Stimulated activated CD8-positive, alpha-beta memory T cell treated with anti-CD3 and anti-CD28 coated beads, Interleukin-4, amount 100 ng/mL, for 48 hours (primary cell): Measurements from ENCODE around the gene ARPC1A.
A peak's percentile ranks its signal among the peaks of the same experiment; 100 is the strongest.
"Not testable (repeated sequence)": the region's sequence is repeated elsewhere in the genome, so short reads cannot be mapped to it uniquely, and the experiment has no call there.

Source experiments
- DNase-seq: peaks from one replicate; pipeline ENCODE4 v3.0.0-alpha.2; 2020

ARPC1A gene

DNA sequence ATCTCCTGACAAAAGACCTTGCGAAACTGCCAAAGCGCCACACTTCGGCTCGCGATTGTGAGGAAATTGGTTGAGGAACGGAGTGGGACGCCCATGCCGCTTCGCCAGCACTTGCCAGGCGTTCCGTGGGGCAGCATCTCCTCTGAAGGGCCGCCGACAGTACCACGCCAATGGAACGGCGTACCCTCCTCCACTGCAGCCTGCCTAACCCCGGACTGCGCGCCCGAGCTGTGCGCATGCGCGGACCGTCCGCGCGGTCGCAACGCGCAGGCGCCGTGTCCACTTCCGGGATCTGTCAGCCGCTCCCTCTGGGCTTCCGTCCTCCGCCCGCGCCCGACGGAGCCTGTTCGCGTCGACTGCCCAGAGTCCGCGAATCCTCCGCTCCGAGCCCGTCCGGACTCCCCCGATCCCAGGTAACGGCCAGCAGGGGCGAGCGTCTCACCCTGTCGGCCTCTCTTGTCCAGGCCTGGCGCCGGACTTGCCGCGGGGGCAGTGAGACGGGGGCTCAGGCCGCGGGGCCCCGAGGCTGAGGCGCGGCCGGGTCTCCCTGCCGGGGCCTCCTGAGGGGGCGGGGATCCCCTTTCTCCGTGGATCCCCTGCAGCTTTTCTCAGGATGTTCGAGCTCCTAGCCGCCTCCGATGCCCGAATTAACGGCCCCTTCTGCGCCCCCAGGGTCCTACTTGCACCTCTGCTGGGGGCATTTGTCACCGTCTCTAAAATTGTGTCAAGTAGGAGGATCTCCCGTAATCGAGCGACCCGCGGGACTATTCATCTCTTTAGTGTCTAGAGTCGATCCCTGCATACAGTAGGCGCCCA, at the start of gene ARPC1A:
Gene ARPC1A, plus strand, starts transcription at position 307 of the 816 bp plus-strand sequence. CDS start 7,456 bp downstream, outside the sequence.
- DNase-seq: peak; percentile 94

DNA sequence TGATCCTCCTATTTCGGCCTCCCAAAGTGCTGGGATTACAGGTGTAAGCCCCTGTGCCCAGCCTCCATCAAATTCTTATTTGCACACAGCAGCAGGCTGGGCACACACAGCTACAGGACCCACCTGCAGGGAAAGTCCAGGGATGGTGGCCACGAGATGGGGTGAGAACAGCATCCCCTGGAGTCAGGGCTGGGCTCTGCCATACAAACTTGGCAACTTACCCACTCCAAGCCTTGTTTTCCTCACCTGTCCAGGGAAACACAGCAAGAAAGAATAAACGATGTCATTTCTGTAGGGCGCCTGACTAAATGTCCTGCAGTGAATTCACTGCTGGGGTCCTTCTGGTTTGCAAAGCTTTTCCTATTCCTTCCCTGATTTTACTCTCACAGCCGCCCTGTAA, 47.5 kb upstream of the ARPC1A start:
- no peak for DNase-seq

DNA sequence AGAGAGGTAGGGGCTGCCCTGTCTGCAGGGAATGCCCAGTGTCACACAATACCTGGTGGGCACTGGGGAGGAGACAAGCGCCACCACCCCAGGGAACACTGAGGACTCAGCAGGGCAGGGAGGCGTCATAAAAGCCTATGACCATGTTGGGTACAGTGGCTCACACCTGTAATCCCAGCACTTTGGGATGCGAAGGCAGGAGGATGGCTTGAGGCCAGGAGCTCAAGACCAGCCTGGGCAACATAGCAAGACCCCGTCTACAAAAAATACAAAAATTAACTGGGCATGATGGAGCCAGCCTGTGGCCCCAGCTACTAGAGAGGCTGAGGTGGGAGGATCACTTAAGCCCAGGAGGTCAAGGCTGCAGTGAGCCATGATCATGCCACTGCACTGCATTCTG, 41.5 kb upstream of the ARPC1A start:
- DNase-seq: not testable (repeated sequence)

DNA sequence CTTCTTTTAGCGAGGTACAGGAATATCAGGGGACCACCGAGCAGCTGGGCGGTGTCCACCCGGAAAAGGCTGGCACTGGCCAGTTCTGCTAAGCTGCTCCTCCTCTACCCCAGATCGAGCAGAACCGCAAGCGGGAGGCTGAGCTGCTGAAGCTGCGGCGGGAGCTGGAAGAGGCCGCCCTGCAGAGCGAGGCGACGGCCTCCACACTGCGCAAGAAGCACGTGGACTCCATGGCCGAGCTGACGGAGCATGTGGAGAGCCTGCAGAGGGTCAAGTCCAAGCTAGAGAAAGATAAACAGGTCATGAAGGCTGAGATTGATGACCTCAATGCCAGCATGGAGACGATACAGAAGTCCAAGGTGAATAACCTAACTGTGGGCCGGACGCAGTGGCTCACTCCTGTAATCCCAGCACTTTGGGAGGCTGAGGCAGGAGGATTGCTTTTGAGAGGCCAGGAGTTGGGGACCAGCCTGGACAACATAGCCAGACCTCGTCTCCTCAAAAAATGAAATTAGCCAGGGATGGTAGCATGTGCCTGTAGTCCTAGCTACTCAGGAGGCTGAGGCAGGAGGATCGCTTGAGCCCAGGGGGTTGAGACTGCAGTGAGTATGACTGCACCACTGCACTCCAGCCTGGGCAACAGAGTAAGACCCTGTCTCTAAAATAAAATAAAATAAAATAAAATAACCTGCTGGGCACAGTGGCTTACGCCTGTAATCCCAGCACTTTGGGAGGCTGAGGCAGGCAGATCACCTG, 37.7 kb upstream of the ARPC1A start:
- DNase-seq: no peak

DNA sequence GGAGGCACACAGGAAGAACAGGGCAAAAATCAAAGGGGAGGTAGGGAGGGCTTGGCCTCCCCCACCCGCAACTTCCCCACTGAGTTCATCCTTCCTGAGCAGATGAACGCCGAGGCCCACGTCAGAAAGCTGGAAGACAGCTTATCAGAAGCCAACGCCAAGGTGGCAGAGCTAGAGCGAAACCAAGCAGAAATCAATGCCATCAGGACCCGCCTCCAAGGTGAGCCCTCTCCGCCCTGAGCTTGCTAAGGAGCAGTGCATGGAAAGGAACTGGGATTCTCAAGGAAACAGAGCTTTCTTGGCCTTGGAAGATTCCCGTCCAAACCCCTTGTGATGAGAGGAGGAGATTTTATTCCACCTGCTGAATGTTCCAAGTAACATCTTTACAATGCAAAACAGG, 36.5 kb upstream of the ARPC1A start:
- no peak for DNase-seq

DNA sequence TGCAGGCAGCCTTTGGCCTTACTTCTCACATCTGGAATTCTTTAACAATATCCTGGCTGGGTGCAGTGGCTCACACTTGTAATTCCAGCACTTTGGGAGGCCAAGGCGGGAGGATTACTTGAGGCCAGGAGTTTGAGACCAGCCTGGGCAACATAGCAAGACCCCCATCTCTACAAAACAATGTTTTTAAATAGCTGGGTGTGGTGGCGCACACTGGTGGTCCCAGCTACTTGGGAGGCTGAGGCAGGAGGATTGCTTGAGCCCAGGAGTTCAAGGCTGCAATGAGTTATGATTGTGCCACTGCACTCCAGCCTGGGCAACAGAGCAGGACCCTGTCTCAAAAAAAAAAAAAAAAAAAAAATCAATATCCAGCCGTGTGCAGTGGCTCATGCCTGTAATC, 35.5 kb upstream of the ARPC1A start:
- not testable (repeated sequence) for DNase-seq

DNA sequence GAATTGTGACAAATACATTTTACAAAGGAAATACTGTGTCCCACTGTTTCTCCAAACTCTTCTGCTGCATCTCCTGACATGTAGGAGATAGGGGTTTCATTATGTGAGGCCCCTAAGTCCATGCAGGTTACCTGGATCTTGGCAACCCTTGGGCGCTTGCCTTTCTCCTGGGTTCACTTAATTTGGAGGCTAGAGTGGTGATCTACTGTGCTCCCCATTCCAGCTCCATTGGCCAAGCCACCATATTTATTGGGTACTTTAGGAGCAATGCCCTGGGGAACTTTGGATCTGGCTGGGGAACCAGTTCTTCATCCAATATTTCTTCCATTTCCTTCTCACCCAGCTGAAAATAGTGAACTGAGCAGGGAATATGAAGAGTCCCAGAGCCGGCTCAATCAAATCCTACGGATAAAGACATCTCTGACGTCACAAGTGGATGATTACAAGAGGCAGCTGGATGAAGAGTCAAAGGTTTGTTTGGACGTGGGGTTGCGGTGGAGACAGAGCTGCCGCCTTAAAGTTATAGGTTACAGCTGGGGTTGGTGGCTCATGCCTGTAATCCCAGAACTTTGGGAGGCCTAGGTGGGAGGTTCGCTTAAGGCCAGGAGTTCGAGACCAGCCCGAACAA, 34.6 kb upstream of the ARPC1A start:
- no peak for DNase-seq

DNA sequence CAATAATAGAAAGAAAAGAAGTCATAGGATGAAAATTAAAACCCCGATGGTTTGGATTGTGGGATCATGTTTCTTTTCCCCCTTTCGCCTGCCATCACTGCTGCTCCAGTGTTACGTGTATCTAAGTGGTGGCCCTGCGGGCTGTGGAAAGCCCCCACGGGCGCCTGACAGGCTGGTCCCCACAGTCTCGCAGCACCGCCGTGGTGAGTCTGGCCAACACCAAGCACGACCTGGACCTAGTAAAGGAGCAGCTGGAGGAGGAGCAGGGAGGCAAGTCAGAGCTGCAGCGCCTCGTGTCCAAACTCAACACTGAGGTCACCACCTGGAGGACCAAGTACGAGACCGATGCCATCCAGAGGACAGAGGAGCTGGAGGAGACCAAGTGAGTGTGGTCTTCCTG, 33.6 kb upstream of the ARPC1A start:
- no peak for DNase-seq

DNA sequence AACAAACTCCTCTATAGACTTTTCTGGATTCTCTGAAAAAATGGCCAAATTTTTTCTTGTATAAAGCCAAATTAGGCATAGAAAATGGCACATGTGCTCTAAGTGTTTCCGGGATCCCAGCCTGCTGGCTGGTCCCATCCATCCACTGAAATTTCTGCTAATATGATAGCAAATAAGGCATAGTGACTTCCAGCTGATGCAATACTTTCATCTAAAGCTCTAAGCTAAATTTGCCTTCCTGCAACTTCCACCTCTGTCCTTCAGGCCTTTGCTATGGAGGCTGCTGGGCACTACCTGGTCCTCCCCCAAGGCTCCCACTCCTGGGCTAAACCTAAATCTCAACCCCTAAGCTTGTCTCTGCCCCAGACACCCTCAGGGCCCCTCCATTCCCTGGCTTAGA, 32.5 kb upstream of the ARPC1A start:
- DNase-seq: no peak

DNA sequence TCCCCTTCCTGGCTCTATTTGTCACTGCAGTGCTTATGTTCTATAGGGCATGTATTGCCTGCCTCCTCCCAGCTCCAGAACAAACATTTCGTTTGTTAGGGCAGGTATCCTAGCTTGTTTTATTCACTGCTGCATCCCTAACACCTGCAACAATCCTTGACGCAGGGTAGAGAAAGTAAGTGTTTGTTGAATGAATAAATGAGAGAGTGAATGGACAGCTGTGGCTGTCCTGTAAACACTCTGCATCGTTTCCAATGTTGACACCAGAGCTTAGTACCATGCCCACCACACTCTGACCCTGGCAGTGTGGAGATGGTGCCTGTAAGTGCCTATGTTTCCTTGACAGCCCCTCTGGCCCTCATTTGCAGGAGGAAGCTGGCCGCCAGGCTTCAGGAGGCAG, 32.0 kb upstream of the ARPC1A start:
- no peak for DNase-seq

DNA sequence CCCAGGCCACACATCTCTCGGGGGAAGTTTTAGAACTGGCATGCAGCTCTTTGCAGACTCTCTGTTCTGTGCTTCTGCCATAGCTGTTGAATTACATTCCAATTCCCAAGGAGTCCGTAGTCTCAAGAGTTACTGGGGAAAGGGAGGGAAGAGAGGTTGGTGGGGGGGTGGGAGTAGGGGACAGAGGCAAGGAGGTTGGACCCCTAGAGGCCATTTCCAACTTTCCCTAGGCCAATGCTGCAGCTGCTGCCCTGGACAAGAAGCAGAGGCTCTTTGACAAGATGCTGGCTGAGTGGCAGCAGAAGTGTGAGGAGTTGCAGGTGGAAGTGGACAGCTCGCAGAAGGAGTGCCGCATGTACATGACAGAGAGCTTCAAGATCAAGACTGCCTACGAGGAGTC, 29.2 kb upstream of the ARPC1A start:
- no peak for DNase-seq

DNA sequence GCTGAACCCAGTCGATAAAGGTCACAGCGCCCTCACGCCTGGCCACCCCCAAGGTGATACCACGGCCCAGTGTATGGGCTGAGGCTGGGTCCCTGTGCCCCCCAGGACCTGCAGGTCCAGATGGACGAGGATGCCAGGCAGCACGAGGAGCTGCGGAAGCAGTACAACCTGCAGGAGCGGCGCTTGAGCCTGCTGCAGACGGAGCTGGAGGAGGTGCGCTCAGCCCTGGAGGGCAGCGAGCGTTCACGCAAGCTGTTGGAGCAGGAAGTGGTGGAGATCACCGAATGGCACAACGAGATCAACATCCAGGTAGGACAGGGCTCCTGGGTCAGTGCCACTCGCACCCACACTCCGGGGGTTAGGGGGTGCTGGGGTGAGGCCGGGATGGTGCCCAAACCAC, 24.2 kb upstream of the ARPC1A start:
- DNase-seq: no peak

DNA sequence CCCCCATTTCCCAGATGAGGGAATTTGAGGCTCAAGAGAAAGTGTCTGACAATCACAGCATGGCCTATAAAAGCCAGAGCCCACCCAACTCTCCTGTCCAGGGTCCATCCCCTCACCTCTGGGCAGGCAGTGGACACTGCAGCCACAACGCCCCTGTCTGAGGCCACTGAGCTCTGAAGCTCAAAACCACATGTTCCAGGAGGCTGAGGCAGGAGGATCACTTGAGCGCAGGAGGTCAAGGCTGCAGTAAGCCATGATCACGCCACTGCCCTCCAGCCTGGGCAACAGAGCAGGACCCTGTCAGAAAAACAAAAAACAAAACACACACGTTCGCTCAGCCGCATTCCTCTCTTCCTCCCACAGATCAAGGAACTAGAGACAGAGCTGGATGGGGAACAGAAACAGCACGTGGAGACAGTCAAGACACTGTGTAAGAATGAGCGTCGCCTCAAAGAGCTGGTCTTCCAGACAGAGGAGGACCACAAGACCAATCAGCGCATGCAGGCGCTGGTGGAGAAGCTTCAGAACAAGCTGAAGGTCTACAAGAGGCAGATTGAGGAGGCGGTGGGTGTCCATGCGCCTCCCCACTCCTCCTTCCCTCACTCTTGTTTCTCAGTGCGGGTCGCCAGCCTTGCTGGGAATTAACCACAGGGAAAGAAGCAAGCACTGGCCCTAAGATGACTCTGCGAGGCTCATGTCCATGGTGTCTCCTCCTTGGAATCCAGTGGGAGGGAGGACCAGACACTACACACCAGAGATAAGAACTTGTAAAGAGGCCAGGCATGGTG, 20.0 kb upstream of the ARPC1A start:
- no peak for DNase-seq

DNA sequence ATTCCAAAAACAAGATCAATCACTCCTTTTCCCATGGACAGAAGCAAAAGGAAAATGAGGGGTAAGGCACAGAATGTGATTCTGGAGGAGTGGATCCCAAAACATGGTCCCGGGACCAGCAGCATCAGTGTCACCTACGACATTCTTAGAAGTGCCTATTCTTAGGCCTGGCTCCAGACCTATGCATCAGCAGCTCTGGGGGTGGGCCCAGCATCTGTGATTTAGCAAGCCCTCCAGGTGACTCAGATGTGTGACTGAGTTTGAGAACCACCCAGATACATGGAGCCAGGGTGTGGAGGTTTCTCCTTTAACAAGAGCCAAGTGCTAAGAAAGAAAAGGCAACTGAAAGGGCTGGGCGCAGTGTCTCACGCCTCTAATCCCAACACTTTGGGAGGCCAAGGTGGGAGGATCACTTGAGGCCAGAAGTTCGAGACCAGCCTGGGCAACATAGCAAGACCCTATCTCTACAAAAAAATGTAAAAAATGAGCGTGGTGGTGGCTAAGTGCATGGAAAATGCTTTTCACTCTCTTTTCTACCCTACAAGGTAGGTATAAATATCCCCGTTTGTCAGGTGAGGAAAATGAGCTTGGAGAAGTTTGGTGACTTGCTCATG, 17.1 kb upstream of the ARPC1A start:
- peak; percentile 39 for DNase-seq

DNA sequence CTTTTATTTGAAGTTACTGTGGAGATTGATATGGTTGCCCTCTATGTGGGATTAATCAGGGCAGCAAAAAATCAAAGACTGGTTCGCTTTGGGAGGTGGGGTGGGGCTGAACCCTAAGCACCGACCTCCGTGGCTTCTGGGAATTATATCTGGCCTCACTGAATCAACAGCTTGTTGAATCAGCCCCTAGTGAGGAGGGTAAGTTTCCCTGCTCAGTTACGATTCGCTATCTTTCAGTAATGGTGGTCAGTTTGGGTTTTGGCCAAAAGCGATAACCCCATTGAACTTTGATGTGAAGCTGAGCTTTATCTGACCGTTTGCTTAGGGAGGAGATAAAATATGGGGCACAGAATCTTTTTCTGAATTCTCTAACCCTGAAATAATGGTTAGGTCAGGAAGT, 16.6 kb upstream of the ARPC1A start:
- DNase-seq: no peak

DNA sequence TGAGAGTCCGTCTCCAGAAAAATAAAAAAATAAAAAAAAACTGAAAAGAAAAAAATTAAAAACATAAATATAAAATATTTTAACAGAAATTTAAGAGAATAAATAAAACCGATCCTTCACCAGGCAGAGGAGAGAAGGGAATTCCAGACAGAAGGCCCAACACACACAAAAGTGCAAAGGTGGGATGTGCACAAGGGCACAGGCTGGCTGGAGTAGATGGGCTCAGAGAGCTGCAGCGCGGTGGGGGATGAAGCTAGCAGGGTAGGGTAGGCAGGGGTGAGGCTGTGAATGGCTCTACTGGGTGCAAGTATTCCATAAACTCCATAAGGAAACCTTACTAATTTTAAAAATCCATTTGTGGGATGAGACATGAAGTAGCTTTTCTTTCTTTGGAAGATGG, 15.7 kb upstream of the ARPC1A start:
- no peak for DNase-seq

DNA sequence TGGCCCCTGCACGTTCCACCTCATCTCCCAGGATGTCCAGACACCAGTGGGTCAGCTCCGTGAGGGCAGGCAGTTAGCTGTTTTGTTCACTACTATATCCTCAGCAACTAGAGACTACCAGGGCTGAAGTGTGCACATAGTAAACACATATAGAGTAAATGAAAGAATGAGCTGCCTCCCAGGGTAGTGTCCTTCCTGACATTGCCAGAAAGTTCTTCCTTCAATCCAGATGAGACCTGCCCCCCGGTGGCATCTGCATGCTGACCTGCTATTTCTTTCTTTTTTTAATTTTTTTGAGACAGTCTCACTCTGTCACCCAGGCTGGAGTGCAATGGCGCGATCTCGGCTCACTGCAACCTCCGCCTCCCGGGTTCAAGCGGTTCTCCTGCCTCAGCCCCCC, 14.0 kb upstream of the ARPC1A start:
- no peak for DNase-seq

DNA sequence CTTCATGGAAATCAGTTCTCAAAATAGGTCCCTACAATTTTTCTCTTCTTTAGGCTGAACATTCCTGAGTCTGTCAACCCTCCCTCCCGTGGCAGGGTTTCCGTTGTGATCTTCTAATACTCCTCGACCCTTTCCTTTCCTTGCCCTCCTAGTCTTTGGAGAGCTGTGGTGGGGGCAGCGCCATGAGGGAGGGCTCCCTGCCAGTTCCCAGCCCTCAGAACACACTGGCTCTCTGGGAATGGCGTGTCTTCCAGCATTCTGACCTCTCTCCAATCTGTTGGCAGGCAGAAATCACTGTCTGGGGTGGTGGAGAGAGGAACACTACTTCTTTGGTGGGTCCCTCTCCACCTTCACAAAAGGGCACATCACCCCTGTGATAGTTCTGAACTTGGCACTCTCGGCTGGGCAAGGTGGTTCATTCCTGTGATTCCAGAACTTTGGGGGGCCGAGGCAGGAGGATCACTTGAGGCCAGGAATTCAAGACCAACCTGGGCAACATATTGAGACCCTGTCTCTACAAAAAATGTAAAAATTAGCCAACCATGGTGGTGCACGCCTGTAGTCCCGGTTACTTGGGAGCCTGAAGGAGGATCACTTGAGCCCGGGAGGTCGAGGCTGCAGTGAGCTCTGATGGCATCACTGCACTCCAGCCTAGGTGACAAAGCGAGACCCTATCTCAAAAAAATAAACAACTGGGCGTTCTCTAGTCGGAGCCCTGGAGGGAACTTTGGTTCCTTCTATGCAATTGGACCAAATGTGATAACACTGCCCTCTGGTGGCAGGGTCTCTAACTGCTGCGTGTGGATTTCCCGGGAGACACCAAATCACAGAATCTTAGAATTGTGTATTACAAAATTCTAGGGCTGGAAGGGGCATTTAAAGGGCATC, 13.1 kb upstream of the ARPC1A start:
- DNase-seq: peak; percentile 87

DNA sequence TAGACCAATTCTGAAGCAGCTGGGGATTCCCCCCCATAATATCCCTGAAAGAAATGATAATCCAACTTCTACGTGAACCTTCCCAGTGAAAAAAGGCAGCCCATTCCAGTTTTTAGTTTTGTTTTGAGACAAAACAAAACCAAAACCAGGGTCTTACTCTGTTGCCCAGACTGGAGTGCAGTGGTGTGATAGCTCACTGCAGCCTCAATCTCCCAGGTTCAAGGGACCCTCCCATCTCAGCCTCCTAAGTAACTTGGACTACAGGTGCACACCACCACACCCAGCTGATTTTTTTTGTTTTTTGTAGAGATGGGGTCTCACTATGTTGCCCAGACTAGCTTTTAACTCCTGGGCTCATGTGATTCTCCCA, 12.5 kb upstream of the ARPC1A start:
- DNase-seq: no peak

DNA sequence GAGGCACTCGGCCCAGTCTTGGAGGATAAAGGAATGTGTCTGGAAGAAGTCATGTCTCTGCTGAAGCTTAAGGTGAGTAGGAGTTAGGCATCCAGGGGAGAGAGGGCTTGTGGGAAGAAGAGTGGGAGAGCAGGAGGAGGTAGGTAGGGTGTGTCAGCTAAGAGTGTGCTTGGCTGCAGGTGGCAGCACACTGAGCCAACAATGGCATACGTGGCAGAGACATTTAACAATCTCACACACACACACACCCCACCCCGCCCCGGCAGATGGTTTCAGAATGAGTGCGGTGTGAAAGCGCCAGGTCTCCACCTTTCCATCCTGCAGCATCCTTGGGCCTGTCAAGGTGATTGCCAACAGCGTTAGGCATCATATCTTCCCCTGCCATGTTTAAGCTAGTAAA, 11.2 kb upstream of the ARPC1A start:
- DNase-seq: peak; percentile 63

DNA sequence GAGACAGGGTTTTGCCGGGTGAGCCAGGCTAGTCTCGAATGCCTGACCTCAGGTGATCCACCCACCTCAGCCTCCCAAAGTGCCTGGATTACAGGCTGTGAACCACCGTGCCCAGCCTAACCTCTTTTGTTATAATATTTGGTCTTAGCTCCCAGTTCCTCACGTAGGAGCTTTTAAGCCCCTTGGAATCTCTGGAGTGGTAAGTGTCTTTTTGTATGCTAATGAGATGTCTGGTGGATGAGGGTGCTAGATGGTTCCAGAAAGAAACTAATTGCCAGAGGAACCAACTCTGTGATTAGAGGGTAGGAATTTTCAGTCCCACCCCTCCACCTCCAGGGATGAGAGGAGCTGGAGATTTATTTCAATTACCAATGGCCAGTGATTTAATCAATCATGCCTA, 5.3 kb upstream of the ARPC1A start:
- no peak for DNase-seq

DNA sequence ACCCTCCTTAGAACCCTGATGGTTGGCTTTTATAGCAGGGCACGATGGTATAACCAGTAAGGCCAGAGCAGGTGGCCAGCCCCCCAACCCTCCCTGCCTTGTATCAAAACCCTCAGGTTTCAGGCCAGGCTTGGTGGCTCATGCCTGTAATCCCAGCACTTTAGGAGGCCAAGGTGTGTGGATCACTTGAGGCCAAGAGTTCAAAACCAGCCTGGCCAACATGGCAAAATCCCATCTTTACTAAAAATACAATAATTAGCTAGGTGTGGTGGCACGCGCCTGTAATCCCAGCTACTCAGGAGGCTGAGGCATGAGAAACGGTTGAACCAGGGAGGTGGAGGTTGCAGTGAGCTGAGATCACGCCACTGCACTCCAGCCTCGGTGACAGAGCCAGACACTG, 3.0 kb upstream of the ARPC1A start:
- DNase-seq: not testable (repeated sequence)
